Mesenteric fat pad (tissue), 1 donor: ENCODE measurements around the gene CCM2. TPM values are rescaled to one million over a fixed set of nuclear protein-coding genes. Genes with fewer than 3 reads are reported as not detected.
A peak's percentile ranks its signal among the peaks of the same experiment; 100 is the strongest.

Experiments used
- DNase-seq: peaks from one replicate; pipeline ENCODE4 v3.0.0-alpha.2; 2020; ENCODE audit warnings: low spot score
- total RNA-seq: library from RNA; stranded (reverse); fragmentation: NEBNext Ultra II Directional; extraction: Animal tissue kit (Norgen Biotek cat#: 25700); gene quantifications from one replicate; pipeline ENCODE4 v1.2.1, GENCODE V29; 2021
- donor health status: DM: yes; HTN: yes; CAD: no.

Gene CCM2
- total RNA-seq, 1 donor from 2014 or later: 53.2 TPM

GRCh38 chr7:45118292-45118691 is 118.3 kb downstream of the CCM2 start:
- peak; percentile 51 for DNase-seq

- peak; percentile 85 for DNase-seq
Measured at GRCh38 chr7:45118889-45119331, 118.9 kb downstream of the CCM2 start.

- DNase-seq: peak; percentile 53
Measured at GRCh38 chr7:45119550-45119949, 119.5 kb downstream of the CCM2 start.

DNA sequence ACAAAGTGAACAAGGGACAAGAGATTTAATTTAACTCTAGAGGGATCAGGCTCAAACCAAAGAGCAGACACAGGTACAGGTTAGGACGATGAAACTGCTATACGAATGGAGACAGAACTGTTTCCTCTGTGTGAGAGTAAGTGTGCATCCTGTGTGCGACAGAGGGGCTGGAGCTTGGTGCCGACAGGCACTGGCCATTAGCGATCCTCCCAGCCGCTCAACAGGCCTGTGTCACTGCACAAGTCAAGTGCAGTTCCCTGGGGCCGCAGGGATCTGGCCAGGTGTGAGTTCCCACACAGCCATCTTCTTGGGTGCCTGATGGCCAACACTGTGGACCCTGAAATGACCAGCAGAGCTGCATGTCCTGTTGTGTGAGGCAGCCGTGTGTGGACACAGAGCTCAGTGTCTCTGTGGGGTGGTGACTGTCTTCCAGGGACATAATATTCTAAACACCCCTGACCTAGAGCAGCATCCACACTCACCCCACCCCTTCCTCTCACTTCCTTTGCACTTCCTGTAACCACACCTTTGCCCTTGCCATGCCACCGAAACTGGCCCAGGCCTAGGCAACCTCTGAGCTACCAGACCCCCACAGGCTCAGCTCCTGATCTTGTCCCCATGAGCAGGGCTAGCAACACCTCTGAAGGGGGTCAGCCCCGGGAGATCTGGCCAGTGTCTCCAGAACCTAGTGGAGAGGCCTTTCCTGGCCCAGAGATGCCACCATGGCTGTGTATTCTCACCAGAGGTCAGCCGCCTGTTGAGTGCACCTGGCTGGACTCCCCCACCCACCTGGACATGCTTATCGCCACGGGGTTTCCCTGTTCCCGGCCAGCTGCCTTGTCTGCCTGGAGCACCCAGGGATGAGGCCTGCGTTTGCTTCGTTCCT is 123.2 kb downstream of the CCM2 start:
- no peak for DNase-seq

- no peak for DNase-seq
Measured at GRCh38 chr7:45123913-45124710, 124.1 kb downstream of the CCM2 start.

DNA sequence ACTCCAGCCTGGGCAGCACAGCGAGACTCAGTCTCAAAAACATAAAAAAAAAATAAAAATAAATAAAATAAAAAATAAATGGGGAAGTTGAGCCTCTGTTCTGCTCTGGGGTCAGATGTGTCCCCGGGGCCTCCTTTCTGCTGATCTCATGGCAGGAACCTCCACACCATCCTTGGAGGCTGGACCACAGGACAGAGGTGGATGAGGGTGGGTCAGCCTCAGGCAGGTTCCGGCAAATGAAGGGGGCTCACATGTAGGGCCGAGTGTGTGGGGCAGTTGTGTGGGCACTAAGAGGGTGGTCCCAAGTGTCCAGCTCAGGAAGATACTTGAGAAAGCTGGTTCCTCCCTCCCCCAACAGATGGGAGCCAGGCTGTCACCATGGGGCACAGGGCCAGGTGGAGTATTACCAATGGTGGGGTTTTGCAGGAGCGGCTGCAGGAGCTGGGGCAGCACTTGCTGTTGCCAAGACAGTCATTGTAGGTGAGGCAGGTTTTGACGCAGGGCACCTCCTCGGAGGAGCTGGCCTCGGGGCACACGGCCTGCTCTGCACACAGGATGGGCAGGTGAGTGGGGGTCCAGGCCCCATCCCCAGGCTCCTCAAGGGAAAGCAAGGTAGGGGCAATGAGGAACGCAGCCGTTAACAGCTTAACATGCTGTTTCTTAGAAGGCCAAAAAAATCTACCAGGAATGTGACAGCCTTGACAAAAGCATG is 125.3 kb downstream of the CCM2 start:
- DNase-seq: no peak

Other genes with a start within 250 kb of the CCM2 start
- 1,211 TPM for gene PPIA, start 203.5 kb upstream of the CCM2 start, total RNA-seq
- 92.3 TPM for gene H2AZ2, start 152.1 kb upstream of the CCM2 start, total RNA-seq
- 25.4 TPM for gene PURB, start 114.7 kb upstream of the CCM2 start, total RNA-seq
- 8.7 TPM for gene MYO1G, start 21.2 kb upstream of the CCM2 start, total RNA-seq
- 6.2 TPM for gene NACAD, start 88.8 kb downstream of the CCM2 start, total RNA-seq
- 49.8 TPM for gene TBRG4, start 111.5 kb downstream of the CCM2 start, total RNA-seq
- gene RAMP3, start 157.6 kb downstream of the CCM2 start, total RNA-seq: 49.2 TPM